HL-60 (cell line): ENCODE data around the gene MPC1.

ENCODE experiments used
- DNase-seq, 2 experiments: peaks; one replicate each; pipeline ENCODE4 v3.0.0-alpha.2; 2010 to 2020; ENCODE audit warnings: low read depth in 1 of 2, low spot score in 1 of 2
- H3K27ac ChIP-seq: fragments of 250-450 bp; sonication (Bioruptor Pico); replicated peaks from 2 replicates; pipeline ENCODE4 v1.5.1; 2020; ENCODE audit warnings: mild to moderate bottlenecking, moderate library complexity
- H3K27me3 ChIP-seq: fragments of 250-450 bp; sonication (Bioruptor Pico); 2 replicates; pipeline ENCODE4 v1.5.1; 2021; ENCODE audit warnings: mild to moderate bottlenecking, moderate library complexity; ENCODE audit not compliant: insufficient read depth, poor library complexity, severe bottlenecking
- H3K4me3 ChIP-seq: replicated peaks from 2 replicates; pipeline ENCODE4 v1.5.1; 2011; ENCODE audit warnings: mild to moderate bottlenecking, control low read depth, low read length; ENCODE audit not compliant: insufficient read depth
- CTCF ChIP-seq: IDR thresholded peaks from one replicate; pipeline ENCODE4 v1.5.1; 2011; ENCODE audit warnings: low read length, control low read depth, inconsistent platforms; ENCODE audit not compliant: insufficient read depth
- GABPA ChIP-seq: IDR thresholded peaks from 2 replicates; pipeline ENCODE4 v1.6.1; 2012; ENCODE audit warnings: low read depth
- POLR2AphosphoS5 ChIP-seq: IDR thresholded peaks from 2 replicates; pipeline ENCODE4 v1.6.1; 2012; ENCODE audit warnings: low read depth
- REST ChIP-seq: IDR thresholded peaks from 2 replicates; pipeline ENCODE4 v1.6.1; 2012; ENCODE audit warnings: low read depth; ENCODE audit not compliant: insufficient replicate concordance
- SPI1 ChIP-seq: IDR thresholded peaks from 2 replicates; pipeline ENCODE4 v1.6.1; 2012; ENCODE audit warnings: low read depth, mild to moderate bottlenecking, borderline replicate concordance

Gene MPC1

GRCh38 chr6:166415306-166415705 lies 32.6 kb upstream of the MPC1 start:
- Histone ChIP-seq H3K27ac (no peak overlapping the region), H3K4me3 (no peak overlapping the region), H3K27me3 (no peaks in the 10 kb centered on the region)
- DNase-seq = no peak
- TF ChIP-seq GABPA = no peak
- no peak for TF ChIP-seq POLR2AphosphoS5
- TF ChIP-seq CTCF = no peak
- TF ChIP-seq SPI1 = no peak
- TF ChIP-seq REST = no peak

GRCh38 chr6:166413491-166413951 lies 30.8 kb upstream of the MPC1 start:
- Histone ChIP-seq H3K27ac (no peak overlapping the region), H3K27me3 (no peaks in the 10 kb centered on the region), H3K4me3 (no peak overlapping the region)
- no peak for TF ChIP-seq CTCF
- no peak for TF ChIP-seq REST
- no peak for TF ChIP-seq GABPA
- no peak for DNase-seq

GRCh38 chr6:166412911-166413384 lies 30.2 kb upstream of the MPC1 start:
- no peak overlapping the region for H3K4me3 ChIP-seq
- no peak overlapping the region for H3K27ac ChIP-seq
- no peak for TF ChIP-seq CTCF
- TF ChIP-seq POLR2AphosphoS5 = no peak
- TF ChIP-seq SPI1 = no peak
- TF ChIP-seq REST = no peak
- TF ChIP-seq GABPA = no peak
- DNase-seq = no peak
- H3K27me3 ChIP-seq = no peaks in the 10 kb centered on the region
